HG03457 (cell line): ENCODE data around the gene RUNX1.

Source experiments
- ATAC-seq: cut with Tn5 transposase; IDR thresholded peaks from one replicate; pipeline ENCODE4 v1.9.1; 2021; ENCODE audit warnings: moderate number of reproducible peaks; ENCODE audit not compliant: unreplicated experiment

RUNX1 gene

GRCh38 chr21:35017256-35017655 lies 31.8 kb downstream of the RUNX1 start:
- no peak for ATAC-seq

GRCh38 chr21:35016517-35017188 lies 32.4 kb downstream of the RUNX1 start:
- ATAC-seq = no peak

- ATAC-seq = no peak
Observed at GRCh38 chr21:35016071-35016470, 33.0 kb downstream of the RUNX1 start.

GRCh38 chr21:35015435-35016024 lies 33.6 kb downstream of the RUNX1 start:
- ATAC-seq = no peak

GRCh38 chr21:35014302-35015041 lies 34.6 kb downstream of the RUNX1 start:
- ATAC-seq = no peak

GRCh38 chr21:35011681-35012080 lies 37.4 kb downstream of the RUNX1 start:
- ATAC-seq = no peak

- ATAC-seq = no peak
Observed at GRCh38 chr21:35010447-35010846, 38.7 kb downstream of the RUNX1 start.

- ATAC-seq = no peak
Observed at GRCh38 chr21:35007348-35007747, 41.8 kb downstream of the RUNX1 start.

GRCh38 chr21:35006771-35007170 lies 42.3 kb downstream of the RUNX1 start:
- ATAC-seq = no peak

GRCh38 chr21:35006248-35006647 lies 42.9 kb downstream of the RUNX1 start:
- ATAC-seq = no peak

- ATAC-seq = no peak
Observed at GRCh38 chr21:35005560-35006224, 43.4 kb downstream of the RUNX1 start.

GRCh38 chr21:35005077-35005476 lies 44.0 kb downstream of the RUNX1 start:
- ATAC-seq = no peak

- ATAC-seq = no peak
Observed at GRCh38 chr21:35004314-35004713, 44.8 kb downstream of the RUNX1 start.

- ATAC-seq = no peak
Observed at GRCh38 chr21:35002879-35003722, 46.0 kb downstream of the RUNX1 start.

GRCh38 chr21:34999397-34999941 lies 49.6 kb downstream of the RUNX1 start:
- no peak for ATAC-seq

GRCh38 chr21:34998176-34998575 lies 50.9 kb downstream of the RUNX1 start:
- no peak for ATAC-seq

- no peak for ATAC-seq
Observed at GRCh38 chr21:34997294-34997693, 51.8 kb downstream of the RUNX1 start.

GRCh38 chr21:34996304-34997101 lies 52.6 kb downstream of the RUNX1 start:
- ATAC-seq = no peak

- no peak for ATAC-seq
Observed at GRCh38 chr21:34995979-34996303, 53.2 kb downstream of the RUNX1 start.
